GM10847 (cell line): ENCODE data around the gene IFI27L2.

ENCODE experiments used
- POLR2A ChIP-seq: IDR thresholded peaks from 2 replicates; pipeline ENCODE4 v1.6.1; 2011; ENCODE audit not compliant: insufficient read length; ENCODE audit errors: extremely low read depth

IFI27L2 gene

DNA sequence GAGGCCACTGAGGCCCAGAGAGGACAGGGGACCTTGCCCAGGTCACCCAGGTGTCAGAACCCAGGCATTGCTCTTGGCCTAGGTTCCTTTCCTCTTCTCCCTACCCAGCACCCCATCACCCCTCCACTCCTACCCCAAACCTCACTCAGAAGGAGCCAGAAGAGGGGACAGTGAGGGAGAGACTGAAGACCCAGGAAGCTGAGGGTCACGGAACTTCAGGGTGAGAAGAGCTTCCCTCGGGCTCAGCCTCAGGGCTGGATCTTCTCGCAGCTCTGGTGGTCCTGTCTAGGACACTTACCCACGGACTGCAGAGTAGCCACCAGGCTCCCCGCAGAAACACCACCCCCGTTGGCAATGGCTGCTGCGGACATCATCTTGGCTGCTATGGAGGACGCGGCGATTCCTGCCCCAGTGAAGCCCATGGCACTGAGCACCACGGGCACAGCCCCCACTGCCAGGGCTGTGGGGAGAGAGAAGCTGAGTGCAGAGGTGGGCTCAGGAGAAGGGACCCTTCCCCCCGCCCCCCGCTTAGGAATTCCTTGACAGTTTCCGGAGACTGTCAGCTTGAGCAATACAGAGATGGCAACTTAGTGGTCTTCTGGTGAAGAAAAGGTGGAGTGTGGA lies 1.1 kb downstream of the IFI27L2 start:
- TF ChIP-seq POLR2A = no peak

DNA sequence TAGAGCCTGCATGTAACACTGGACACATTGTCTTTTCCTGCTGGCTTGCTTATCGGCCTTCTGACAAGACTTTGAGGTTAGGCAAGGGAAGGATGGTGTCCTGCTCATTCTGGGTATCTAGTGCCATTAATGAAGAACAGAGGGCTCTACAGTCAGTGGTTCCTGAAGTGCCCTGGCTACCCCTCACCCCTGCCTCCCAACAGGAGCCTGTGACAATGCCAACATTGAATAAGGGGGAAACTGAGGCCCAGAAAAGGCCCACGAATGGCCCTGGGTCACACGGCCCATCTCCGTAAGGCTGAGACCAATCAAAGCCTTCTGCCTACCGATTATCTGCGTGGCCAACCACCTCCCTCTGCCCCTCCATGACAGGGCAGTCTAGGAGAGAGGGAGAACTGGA lies 2.1 kb downstream of the IFI27L2 start:
- TF ChIP-seq POLR2A = no peak

DNA sequence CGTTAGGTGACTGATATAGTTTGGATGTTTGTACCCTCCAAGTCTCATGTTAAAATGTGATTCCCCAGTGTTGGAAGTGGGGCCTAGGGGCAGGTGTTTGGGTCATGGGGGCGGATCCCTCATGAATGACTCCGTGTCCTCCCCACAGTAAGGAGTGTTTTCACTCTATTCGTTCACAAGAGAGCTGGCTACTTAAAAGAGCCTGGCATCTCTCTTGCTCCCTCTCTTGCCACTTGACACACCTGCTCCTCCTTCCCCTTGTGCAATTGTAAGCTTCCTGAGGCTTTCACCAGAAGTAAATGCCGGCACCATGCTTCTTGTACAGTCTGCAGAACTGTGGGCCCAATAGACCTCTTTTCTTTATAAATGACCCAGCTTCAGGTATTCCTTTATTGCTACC lies 2.6 kb downstream of the IFI27L2 start:
- TF ChIP-seq POLR2A = no peak

DNA sequence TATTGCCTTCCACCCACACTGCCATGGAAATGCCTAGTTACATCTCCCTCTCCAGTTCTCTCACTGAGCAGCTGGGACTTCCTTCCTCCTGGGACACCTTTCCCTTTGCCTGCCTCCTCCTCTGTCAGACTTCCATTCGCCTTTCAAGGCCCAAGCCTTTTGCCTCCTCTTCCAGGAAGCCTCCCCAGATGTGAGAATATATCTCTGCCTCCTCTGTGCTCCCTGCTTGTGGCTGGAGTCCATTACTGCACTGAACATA lies 3.1 kb downstream of the IFI27L2 start:
- no peak for TF ChIP-seq POLR2A

DNA sequence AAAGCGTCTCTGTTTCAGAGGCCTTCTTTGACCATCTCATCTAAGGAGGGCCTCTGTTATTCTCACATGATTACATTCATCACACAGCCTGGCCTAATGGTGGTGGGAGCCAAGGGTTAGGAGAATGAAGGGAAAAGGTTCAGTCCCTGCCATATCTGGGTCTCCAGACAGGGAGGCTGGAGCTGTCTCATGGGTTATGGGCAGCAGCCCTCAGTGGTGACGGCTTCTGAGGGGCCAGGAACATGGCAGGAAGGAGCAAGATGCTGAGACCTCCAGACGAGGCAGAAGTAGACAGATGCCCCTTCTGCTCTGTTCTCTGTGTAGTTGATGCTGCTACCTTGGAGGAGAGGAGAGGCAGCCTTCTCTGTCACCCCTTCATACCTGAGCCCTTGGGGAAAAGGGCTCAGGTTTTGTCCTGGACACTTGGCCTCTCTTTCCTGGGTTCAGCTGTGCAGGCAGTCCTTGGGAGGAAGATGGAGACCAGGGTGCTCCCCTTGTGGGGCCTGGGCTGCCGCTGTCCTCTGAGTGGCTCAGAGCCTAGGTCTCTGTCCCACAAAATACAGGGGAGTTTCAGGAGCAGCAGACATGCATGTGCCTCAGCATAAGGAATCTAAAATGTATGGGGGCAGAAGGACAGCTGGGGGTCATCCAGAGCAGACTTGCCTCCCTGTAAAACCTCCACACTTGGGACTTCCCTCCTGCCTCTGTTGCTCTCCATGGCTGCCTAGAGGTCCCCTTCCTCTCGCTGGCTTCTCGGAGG lies 3.6 kb downstream of the IFI27L2 start:
- TF ChIP-seq POLR2A = no peak

DNA sequence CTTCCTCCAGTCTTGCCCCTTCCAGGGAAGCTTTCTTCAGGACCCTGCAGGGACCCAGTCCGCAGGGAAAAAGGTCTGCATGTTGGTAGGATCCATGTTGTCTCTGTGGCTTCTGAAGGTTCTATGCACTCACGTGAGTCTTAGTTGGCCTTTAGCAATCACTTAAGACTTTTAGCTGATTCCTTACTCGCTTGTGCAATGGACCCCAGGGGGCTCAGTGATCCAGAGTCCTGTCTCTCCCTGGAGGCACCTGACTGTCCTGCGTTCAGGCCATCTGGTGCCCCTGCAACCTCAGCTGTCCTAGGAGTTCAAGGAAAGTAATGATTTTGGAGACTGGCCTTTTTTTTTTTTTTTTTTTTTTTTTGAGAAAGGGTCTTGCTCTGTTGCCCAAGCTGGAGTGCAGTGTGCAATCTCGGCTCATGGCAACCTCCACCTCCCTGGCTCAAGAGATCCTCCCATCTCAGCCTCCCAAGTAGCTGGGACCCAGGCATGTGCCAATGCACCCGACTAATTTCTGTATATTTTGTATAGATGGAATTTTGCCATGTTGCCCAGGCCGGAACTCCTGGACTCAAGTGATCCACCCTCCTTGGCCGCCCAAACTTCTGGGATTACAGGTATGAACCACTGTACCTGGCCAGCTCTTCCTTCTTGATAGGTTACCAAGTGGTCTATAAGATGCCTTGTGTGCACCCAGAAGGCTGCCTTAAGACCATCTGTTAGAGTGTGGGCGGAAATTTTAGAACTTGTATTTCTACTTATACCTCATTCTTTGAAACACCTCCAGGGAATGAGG lies 4.6 kb downstream of the IFI27L2 start:
- no peak for TF ChIP-seq POLR2A

DNA sequence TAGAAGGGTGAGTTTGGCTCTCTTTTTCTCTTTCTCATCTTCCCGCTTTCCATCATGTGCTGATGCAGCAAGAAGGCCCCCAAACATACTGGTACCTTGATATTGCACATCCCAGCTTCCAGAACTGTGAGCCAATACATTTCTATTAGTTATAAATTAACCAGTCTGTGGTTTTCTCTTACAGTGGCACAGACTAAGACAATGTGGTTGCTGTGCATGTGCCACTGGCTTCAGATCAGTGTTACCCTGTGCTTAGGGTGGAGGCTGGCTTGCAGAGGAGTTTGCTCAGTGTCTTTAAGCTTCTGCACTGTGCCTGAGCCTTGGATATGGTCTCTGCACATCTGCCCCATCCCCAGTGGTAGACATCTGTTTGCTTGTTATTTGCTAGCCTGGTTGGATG lies 5.5 kb downstream of the IFI27L2 start:
- TF ChIP-seq POLR2A = no peak

DNA sequence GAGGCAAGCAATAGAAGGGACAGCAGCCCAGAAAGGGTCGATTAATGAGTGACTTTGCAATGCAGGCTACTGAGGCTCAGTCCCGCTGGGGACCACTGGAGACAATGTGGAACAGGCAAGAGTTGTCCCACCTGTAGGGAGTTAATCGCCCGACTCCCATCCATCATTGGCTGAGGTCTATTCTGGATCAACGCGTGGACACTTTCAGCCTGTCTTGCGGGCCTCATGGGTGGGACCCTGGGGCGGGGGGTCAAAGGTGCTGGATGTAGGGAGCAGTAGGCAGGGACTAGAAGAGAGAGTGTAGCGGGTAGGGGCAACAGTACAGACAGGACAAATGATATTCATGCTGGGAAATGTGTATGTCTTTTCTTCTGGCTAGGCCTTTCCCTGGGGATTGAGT lies 6.1 kb downstream of the IFI27L2 start:
- TF ChIP-seq POLR2A = no peak

DNA sequence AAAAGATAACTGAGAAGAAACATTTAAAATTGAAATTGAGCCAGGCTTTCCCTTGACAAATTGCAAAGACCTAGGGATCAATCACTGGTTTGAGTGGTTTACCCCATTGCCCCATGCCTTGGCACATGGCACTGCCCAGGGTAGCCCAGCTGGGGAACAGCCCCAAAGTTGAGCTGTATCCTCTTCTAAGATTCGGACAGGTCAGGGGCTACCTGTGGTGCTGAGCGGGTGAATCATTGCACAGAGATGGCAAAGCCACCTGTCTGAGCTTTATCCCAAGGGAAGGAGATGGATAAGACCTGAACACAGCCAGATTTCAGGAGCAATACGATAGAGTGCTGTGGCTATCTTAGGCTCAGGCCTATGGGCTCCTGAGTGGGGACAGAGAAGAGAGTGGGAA lies 7.0 kb downstream of the IFI27L2 start:
- TF ChIP-seq POLR2A = no peak

DNA sequence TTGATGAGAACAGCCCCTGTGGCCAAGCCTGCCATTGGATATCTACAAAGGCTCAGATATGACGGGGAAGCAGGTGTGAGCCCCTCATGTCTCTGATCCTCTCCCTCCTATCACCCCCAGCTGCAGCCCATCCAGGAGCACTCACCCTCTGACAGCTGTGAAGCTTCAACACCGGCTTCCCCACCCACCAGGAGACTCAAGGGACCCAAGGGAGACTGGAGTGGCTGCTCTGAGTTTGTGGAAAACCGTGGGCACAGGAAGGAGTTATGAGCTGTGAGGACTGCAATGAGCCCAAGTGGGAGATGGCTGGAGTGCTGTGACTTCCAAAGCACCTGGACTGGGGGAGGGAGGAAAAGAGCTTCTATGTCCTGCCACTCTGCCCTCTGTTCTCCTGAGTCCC lies 7.9 kb downstream of the IFI27L2 start:
- no peak for TF ChIP-seq POLR2A

DNA sequence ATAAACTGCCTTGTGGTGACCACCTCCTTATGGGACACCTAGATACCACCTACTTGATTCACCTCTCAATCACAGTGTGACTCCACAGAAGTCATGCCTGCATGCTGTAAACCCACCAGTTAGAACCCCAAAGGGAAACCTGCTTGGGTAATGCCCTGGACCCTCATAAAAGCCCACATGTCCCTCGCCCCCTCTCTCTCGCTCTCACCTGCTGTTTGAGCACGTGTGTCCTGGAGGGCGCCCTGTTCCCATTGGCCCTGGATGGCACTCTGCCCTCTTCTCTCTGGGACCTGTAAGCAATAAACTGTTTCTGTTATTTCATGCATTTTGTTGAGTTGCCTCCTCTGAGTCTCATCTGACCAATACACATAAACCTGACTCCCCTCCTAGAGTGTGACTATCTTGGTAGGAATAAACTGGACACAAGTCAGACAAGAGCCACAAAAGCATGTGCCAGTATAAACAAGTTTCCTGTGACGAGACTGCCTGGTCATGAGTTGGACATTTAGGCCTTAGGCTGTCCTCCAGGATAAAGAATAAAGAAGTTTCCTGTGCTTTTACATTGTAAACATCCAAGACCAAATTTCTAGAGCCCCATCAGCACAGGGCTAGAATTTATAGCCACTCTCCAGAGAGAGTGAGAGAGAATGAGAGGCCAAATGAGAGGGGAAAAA lies 8.6 kb downstream of the IFI27L2 start:
- no peak for TF ChIP-seq POLR2A

DNA sequence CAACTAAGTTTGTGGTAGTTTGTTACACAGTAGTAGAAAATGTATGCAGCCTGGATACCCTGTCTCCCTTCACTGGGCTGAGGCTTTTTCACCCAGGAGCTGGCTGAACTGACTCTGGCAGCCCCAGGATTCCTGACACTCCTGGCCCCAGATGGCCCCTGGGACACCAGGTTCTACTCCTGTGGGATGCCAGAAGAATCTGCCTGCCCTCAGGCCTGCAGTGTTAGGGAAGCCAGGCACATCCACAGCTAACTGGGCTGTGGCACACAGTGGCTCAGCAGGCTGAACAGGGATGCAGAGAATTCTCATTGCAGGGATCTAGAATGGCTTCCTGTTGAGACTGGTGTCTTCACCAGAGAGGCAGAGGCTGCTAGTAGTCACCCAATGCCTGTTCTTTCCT lies 10.3 kb downstream of the IFI27L2 start:
- no peak for TF ChIP-seq POLR2A

DNA sequence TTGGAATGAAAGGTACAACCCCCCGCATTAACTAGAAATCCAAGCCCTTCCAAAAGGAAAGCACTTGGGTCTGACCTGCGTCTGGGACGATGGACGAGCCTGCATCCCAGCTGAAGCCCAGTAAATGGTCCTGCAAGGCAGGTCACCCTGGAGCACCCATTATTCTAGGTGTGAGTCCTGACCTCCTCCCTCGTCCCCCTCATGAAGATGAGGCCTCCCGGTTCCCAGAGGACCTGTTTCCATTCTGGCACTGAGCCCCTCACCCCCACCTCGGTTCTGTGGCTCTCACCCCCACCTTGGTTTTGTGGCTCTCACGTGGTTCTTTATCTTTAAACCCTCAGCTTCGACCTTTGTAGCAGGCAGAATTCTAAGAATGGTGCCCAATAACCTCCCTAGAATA lies 11.5 kb downstream of the IFI27L2 start:
- no peak for TF ChIP-seq POLR2A

DNA sequence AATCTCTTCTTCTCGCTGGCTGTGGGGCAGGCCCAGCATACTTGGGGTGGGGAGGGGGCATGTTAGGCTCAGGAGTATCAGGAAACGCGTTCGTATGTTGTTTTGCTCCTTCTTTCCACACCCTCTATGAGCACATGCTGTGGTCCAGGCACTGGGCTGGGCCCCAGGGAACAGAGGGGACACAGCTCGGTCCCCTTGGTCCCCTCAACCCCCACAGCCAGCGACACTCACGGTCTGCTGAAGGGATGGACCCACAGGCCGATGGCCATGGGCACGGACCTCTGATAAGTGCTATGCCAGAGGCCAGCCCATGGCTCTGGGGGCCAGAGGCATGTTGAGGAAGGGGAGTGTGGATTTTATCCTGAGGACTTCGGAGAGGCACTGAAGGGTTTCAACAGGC lies 12.7 kb downstream of the IFI27L2 start:
- TF ChIP-seq POLR2A = no peak

DNA sequence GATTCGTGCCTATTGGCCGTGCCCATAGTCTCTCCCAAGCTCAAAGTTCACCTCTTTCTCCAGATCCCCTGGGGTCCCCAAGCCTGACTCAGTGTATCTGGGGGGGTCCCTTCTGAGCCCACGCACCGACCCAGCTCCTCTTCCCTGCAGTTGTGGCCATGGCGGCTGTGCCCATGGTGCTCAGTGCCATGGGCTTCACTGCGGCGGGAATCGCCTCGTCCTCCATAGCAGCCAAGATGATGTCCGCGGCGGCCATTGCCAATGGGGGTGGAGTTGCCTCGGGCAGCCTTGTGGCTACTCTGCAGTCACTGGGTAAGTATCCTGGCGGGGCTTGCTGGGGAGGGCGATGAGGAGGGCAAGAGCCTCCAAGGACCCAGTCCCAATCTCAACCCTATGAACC lies 13.8 kb downstream of the IFI27L2 start:
- TF ChIP-seq POLR2A = no peak

DNA sequence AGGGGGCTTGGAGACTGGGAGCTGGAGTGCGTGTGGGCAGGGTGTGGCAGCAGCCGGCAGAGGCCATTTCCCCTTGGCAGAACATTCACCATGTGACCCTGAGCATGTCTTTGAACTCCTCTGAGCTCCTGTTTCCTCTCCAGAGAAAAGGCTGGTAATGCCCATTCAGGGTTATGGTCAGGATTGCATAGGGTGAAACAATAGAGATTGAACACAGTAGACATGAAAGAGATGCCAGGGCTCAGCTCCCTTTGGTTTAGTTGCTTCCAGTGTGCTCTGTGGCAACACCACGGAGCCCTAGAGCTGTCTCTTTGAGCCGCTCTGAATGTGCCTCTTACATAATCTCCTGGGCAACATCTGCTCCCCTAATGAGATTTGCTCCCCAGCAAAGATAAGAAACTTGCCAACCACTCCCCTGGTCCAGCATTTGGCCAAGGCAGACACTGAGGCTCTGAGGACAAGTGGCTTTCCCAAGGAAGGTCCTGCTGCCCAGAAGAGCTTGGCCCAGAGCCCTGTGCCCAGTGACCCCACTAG lies 14.3 kb downstream of the IFI27L2 start:
- no peak for TF ChIP-seq POLR2A
